AG09319 (cell line): ENCODE measurements around the gene ASAP2.

Source experiments
- DNase-seq: peaks from one replicate; pipeline ENCODE4 v3.0.0-alpha.2; 2010; ENCODE audit warnings: low read depth; ENCODE audit errors: extremely low read depth
- CTCF ChIP-seq: IDR thresholded peaks from 2 replicates; pipeline ENCODE4 v1.5.1; 2011; ENCODE audit warnings: low read depth, mild to moderate bottlenecking, inconsistent platforms, low read length, moderate library complexity

The ASAP2 gene

GRCh38 chr2:9199716-9200632 lies 6.6 kb upstream of the ASAP2 start:
- DNase-seq = no peak
- TF ChIP-seq CTCF = no peak

- DNase-seq = no peak
- no peak for TF ChIP-seq CTCF
Measured at GRCh38 chr2:9200633-9201015, 6.0 kb upstream of the ASAP2 start.

DNA sequence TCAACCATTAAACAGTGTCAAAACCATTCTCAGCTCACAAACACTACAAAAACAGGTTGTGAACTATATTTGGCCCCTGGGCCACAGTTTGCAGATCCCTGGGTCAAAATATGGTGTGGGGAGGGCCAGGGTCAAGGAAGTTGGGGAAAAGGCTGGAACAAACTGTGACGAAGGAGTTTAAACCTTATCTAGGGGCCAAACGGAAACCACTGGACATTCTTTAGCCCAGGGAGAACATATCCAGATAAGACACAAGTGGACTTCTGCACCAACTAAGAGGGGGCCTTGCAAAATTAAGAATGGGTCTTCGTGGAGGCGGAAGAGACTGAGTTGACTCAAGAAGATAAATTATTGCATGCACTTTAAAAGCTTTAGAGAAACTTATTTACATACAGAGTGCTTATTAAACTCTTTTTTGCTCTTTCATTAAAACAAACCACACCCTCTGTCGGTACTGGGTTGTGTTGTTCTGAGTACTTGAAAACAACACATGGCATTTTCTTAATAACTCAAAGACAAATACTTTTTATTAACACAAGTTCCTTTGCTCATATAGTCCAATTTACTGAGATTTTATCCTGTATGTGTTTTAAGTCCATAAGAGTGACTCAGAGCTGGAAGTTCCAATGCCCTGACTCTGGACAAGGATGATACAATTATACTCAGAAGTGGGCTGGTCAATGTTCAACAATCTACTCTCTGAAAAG lies 5.3 kb upstream of the ASAP2 start:
- no peak for DNase-seq
- no peak for TF ChIP-seq CTCF

GRCh38 chr2:9203006-9203405 lies 3.6 kb upstream of the ASAP2 start:
- DNase-seq = no peak
- no peak for TF ChIP-seq CTCF

GRCh38 chr2:9203876-9204275 lies 2.7 kb upstream of the ASAP2 start:
- no peak for TF ChIP-seq CTCF
- no peak for DNase-seq

GRCh38 chr2:9204939-9205338 lies 1.7 kb upstream of the ASAP2 start:
- DNase-seq = no peak
- TF ChIP-seq CTCF = no peak

- DNase-seq = no peak
Measured at GRCh38 chr2:9205486-9205885, 1.1 kb upstream of the ASAP2 start.

More at GRCh38 chr2:9205486-9205885, 1.1 kb upstream of the ASAP2 start:
- no peak for TF ChIP-seq CTCF
